Calu3 (cell line): Measurements from ENCODE around the gene UBC. TPM values are rescaled to one million over a fixed set of nuclear protein-coding genes. Genes with fewer than 3 reads are reported as not detected.
"Not testable (repeated sequence)": the region's sequence is repeated elsewhere in the genome, so short reads cannot be mapped to it uniquely, and the experiment has no call there.

Experiments
- BruUV-seq: library from RNA; stranded (reverse); fragments of 400-500 nt; replicated peaks from 2 replicates; lab custom pipeline; 2021; lab: Mats Ljungman, UMichigan
- CTCF ChIA-PET: fragments of 300-600 bp; sonication (Branson Sonifier 250); formaldehyde crosslinking; loops from one replicate; lab custom pipeline; 2022; ENCODE audit warnings: antibody characterized with exemption; lab: Charles Lee
- DNase-seq: peaks from one replicate; pipeline ENCODE4 v3.0.0; 2022
- H3K27ac Mint-ChIP-seq: one replicate; pipeline ENCODE4 v1.8.0; 2022; ENCODE audit warnings: mixed read lengths; ENCODE audit not compliant: unreplicated experiment
- H3K27me3 Mint-ChIP-seq: one replicate; pipeline ENCODE4 v1.8.0; 2022; ENCODE audit warnings: mixed read lengths; ENCODE audit not compliant: unreplicated experiment
- H3K36me3 Mint-ChIP-seq: one replicate; pipeline ENCODE4 v1.8.0; 2022; ENCODE audit warnings: mild to moderate bottlenecking, moderate library complexity, mixed read lengths; ENCODE audit not compliant: insufficient read depth, unreplicated experiment
- H3K4me1 Mint-ChIP-seq: one replicate; pipeline ENCODE4 v1.8.0; 2022; ENCODE audit warnings: mild to moderate bottlenecking, low read depth, mixed read lengths; ENCODE audit not compliant: unreplicated experiment
- H3K4me3 Mint-ChIP-seq: one replicate; pipeline ENCODE4 v1.8.0; 2022; ENCODE audit warnings: mild to moderate bottlenecking, low read depth, moderate library complexity, mixed read lengths; ENCODE audit not compliant: unreplicated experiment
- H3K9me3 Mint-ChIP-seq: one replicate; pipeline ENCODE4 v1.8.0; 2022; ENCODE audit warnings: low read depth, mixed read lengths; ENCODE audit not compliant: unreplicated experiment
- intact Hi-C: fragments of 100-400 bp; cut with micrococcal nuclease; formaldehyde crosslinking; loops from one replicate; pipeline ENCODE4 v1.10.0; 2022; ENCODE audit not compliant: unreplicated experiment
- total RNA-seq: library from RNA; stranded (reverse); gene quantifications from 2 replicates; pipeline ENCODE4 v1.2.3, GENCODE V29; 2022
- TF ChIP-seq, protein P1 (sequence below): fragments of 200-600 bp; IDR thresholded peaks from one replicate; pipeline ENCODE4 v1.8.0; 2022; ENCODE audit warnings: antibody characterized with exemption; ENCODE audit not compliant: unreplicated experiment

UBC gene
- total RNA-seq, 1 experiment from 2014 or later, result 1,247 TPM

GRCh38 chr12:124888260-124888659, 26.2 kb downstream of the UBC start:
- H3K27ac Mint-ChIP-seq, result no peak overlapping the region
- intact Hi-C loops, result no loop called here
- H3K4me3 Mint-ChIP-seq, result no peak overlapping the region
- BruUV-seq, result no TSS peak
- no peaks in the 10 kb centered on the region for H3K36me3 Mint-ChIP-seq
- TF ChIP-seq, protein P1, sequence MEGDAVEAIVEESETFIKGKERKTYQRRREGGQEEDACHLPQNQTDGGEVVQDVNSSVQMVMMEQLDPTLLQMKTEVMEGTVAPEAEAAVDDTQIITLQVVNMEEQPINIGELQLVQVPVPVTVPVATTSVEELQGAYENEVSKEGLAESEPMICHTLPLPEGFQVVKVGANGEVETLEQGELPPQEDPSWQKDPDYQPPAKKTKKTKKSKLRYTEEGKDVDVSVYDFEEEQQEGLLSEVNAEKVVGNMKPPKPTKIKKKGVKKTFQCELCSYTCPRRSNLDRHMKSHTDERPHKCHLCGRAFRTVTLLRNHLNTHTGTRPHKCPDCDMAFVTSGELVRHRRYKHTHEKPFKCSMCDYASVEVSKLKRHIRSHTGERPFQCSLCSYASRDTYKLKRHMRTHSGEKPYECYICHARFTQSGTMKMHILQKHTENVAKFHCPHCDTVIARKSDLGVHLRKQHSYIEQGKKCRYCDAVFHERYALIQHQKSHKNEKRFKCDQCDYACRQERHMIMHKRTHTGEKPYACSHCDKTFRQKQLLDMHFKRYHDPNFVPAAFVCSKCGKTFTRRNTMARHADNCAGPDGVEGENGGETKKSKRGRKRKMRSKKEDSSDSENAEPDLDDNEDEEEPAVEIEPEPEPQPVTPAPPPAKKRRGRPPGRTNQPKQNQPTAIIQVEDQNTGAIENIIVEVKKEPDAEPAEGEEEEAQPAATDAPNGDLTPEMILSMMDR, result no peak
- CTCF ChIA-PET, result no interaction called here
- no peaks in the 10 kb centered on the region for H3K9me3 Mint-ChIP-seq
- no peaks in the 10 kb centered on the region for H3K27me3 Mint-ChIP-seq
- no peak for DNase-seq
- peaks cover 15% of the 10 kb centered on the region for H3K4me1 Mint-ChIP-seq

DNA sequence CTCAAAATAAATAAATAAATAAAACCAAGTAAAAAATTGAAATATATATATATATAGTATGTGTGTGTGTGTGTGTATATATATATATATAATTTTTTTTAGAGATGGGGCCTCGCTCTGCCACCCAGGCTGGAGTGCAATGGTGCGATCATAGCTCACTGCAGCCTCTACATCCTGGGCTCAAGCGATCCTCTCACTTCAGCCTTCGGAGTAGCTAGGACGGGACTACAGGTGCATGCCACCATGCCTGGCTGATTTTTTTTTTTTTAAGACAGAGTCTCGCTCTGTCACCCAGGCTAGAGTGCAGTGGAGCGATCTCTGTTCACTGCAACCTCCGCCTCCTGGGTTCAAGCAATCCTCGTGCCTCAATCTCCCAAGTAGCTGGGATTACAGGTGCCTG, 26.7 kb downstream of the UBC start:
- DNase-seq, intact Hi-C loops, H3K27ac Mint-ChIP-seq, H3K4me3 Mint-ChIP-seq, H3K27me3 Mint-ChIP-seq, CTCF ChIA-PET, H3K9me3 Mint-ChIP-seq, H3K36me3 Mint-ChIP-seq, BruUV-seq: not testable (repeated sequence)
- H3K4me1 Mint-ChIP-seq, result peaks cover 15% of the 10 kb centered on the region

DNA sequence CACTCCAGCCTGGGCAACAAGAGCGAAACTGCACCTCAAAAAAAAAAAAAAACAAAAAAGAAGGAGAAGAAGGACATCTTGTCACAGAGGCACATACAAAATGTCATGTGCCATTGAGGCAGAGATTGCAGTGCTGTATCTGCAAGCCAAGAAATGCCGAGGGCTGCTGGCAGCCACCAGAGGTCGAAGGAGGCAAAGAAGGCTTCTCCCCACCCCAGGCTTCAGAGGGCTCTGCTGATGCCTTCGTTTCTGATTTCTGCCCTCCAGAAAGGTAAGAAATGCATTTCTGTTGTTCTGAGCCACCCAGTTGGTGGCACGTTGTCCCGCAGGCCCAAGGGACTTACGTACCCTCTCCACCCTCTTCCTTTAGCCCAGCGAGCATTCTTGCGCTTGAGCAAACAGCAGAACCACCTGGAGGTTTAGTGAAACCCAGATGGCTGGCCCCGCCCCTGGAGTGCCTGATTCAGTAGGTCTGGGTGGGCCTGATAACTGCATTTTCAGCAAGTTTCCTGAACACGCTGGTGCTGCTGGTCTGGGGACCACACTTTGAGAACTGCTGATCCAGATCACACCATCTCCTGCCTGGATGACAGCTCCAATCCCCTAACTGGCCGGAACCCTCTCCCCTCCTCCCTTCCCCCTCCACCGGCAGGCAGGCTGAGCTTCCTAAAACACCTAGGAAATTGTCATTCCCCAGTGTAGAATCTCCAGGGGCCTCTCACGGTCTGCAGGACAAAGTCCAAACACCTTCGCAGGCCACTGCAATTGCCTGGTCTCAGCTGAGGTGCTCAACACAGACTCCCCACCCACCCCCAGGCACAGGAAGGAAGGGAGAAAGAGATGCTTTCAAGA, 29.6 kb downstream of the UBC start:
- Mint-ChIP-seq H3K36me3 (no peaks in the 10 kb centered on the region), H3K4me3 (no peak overlapping the region), H3K27me3 (no peaks in the 10 kb centered on the region), H3K4me1 (peaks cover 15% of the 10 kb centered on the region), H3K27ac (peak overlapping the region; percentile 33), H3K9me3 (no peaks in the 10 kb centered on the region)
- peak; percentile 52 for DNase-seq
- TF ChIP-seq, protein P1, result no peak
- CTCF ChIA-PET, result interaction anchor here (0.5 kb wide), 1 partner anchor 9 kb away, joined by 4 read pairs; no protein-coding TSS in a partner anchor
- no TSS peak for BruUV-seq
- intact Hi-C loops, result no loop called here

DNA sequence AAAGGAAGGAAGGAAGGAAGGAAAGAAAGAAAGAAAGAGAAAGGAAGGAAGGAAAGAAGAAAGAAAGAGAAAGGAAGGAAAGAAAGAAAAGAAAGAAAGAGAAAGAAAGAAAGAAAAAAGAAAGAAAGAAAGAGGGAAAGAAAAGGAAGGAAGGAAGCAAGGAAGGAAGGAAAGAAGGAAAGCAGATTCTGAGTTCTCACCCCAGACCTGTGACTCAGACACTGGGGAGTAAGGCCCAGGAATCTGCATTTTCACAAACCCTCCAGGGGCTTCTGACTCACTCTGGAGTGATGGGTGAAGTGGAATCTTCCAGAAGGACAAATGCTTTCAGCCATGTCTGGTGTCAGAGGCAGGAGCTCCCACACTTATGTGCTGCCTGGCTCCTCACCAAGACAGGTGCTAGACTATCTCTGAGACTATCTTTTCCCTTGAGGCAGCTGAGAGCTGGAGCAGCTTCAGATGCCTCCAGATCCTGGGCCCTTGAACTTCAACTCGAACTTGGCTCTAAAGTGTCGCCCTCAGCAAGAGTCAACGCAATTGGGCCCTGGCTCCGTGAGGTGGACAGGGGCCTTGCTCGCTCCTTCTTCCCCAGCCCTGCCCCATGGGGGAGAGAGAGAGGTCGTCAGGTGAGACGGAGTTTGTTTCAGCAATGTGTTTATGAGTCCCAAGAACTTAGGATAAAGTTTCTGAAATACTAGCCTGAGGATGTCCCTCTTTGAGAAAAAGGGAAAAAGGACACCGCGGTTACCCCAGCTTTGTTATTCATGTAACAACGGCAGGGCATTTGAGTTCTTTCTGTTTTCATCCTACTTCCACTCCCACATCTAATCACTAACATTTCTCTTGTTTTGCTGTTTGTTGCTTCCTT, 31.0 kb downstream of the UBC start:
- DNase-seq, result no peak
- CTCF ChIA-PET, result no interaction called here
- intact Hi-C loops, result no loop called here
- BruUV-seq, result no TSS peak
- TF ChIP-seq, protein P1, result no peak
- no peaks in the 10 kb centered on the region for H3K27me3 Mint-ChIP-seq
- H3K4me3 Mint-ChIP-seq, result no peak overlapping the region
- no peaks in the 10 kb centered on the region for H3K9me3 Mint-ChIP-seq
- H3K27ac Mint-ChIP-seq, result no peak overlapping the region
- H3K4me1 Mint-ChIP-seq, result peaks cover 19% of the 10 kb centered on the region
- no peaks in the 10 kb centered on the region for H3K36me3 Mint-ChIP-seq
